Fibroblast of the aortic adventitia (primary cell): ENCODE measurements around the gene ABTB2. TPM values are rescaled to one million over a fixed set of nuclear protein-coding genes. Genes with fewer than 3 reads are reported as not detected.

ENCODE experiments used
- DNase-seq: peaks from one replicate; pipeline ENCODE4 v3.0.0-alpha.2; 2010; ENCODE audit warnings: low read depth
- H3K4me3 ChIP-seq: 2 replicates; pipeline ENCODE4 v1.5.1; 2011; ENCODE audit warnings: low read depth, mild to moderate bottlenecking, control low read depth, low read length, moderate library complexity
- CTCF ChIP-seq: IDR thresholded peaks from 2 replicates; pipeline ENCODE4 v1.5.1; 2011; ENCODE audit warnings: mild to moderate bottlenecking, low read length, control low read depth, inconsistent platforms; ENCODE audit not compliant: insufficient read depth
- total RNA-seq: library from RNA; depleted of rRNA; stranded (reverse); fragments of >200 nt; gene quantifications from 2 replicates; pipeline ENCODE4 v1.2.3, GENCODE V29; 2012; ENCODE audit warnings: low replicate concordance

The ABTB2 gene
- total RNA-seq, 1 donor: 1.7 TPM

GRCh38 chr11:34331329-34331728, 26.5 kb downstream of the ABTB2 start:
- no peak for TF ChIP-seq CTCF
- DNase-seq: peak; percentile 80
- H3K4me3 ChIP-seq: no peak overlapping the region

- DNase-seq: no peak
- no peak for TF ChIP-seq CTCF
- H3K4me3 ChIP-seq: no peak overlapping the region
Observed at GRCh38 chr11:34330653-34331052, 27.2 kb downstream of the ABTB2 start.

GRCh38 chr11:34329876-34330275, 27.9 kb downstream of the ABTB2 start:
- H3K4me3 ChIP-seq: no peak overlapping the region
- no peak for TF ChIP-seq CTCF
- no peak for DNase-seq

- no peak for TF ChIP-seq CTCF
- no peak for DNase-seq
- H3K4me3 ChIP-seq: no peak overlapping the region
Observed at GRCh38 chr11:34328632-34328910, 29.2 kb downstream of the ABTB2 start.

GRCh38 chr11:34327804-34328631, 29.8 kb downstream of the ABTB2 start:
- H3K4me3 ChIP-seq: no peak overlapping the region
- TF ChIP-seq CTCF: no peak
- peak; percentile 31 for DNase-seq

- no peak for TF ChIP-seq CTCF
- DNase-seq: no peak
- no peak overlapping the region for H3K4me3 ChIP-seq
Observed at GRCh38 chr11:34324466-34324865, 33.3 kb downstream of the ABTB2 start.

- DNase-seq: no peak
- TF ChIP-seq CTCF: no peak
Observed at GRCh38 chr11:34323601-34324000, 34.2 kb downstream of the ABTB2 start.

More at GRCh38 chr11:34323601-34324000, 34.2 kb downstream of the ABTB2 start:
- no peak overlapping the region for H3K4me3 ChIP-seq
